22Rv1 (cell line): ENCODE data around the gene INTS6.

Experiments
- H3K27ac ChIP-seq: fragments of 450-650 bp; 2 replicates; pipeline ENCODE4 v1.5.1; 2017
- CTCF ChIP-seq: fragments of 450-650 bp; IDR thresholded peaks from 2 replicates; pipeline ENCODE4 v1.5.1; 2017; ENCODE audit warnings: mild to moderate bottlenecking
- ZFX ChIP-seq: fragments of 450-650 bp; IDR thresholded peaks from 2 replicates; pipeline ENCODE4 v1.6.1; 2017; ENCODE audit warnings: antibody characterized with exemption, borderline replicate concordance

INTS6 gene

DNA sequence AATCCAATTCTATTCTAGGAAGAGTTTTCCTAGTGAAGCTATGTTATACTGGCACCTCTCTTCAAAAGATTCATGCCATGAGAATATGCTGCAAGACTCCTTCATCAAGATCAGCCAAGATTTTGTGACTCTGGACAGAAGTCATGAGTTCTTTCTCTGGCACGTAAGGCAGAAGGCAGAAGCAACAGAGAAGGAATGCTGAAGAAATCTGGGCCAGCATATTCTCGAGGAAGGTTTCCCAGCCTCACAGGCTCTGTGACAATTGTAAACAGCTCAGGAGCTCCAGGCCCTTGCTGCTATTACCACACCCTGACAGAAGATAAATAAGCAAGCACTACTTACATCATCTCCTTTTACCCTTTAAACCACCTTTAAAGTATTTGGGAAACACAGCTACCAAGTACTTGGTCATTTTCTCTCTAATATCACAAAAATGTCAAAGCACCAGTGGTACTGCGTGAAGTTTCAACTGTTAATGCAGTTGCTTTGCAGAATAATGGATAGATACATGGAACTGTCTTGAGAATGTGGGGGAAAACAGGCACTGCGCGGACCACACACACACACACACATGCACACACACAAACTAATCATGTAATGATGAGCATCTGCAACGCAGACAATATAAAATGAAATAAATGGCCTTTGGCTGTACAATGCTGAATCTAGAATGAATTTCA, 55.4 kb downstream of the INTS6 start:
- TF ChIP-seq ZFX (no peak), CTCF (no peak)
- peak overlapping the region; percentile 35 for H3K27ac ChIP-seq

DNA sequence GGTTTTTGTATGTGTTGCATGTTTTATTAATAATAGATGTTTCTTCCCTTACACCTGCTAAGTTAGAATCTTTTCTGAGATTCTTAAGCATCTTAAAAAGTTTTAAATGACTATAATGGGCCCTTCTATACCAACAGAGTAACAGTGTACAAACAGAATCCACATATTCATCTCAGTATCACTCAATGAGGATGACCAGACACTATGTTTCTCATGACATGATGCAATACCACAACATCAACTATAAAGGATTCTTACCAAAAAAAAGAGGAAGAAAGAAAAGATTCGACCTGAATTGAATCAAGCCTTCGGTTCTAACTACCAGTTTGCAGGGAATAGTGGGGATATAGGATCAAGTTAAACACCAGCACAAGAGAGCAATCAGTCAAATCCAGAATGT, 56.5 kb downstream of the INTS6 start:
- peak overlapping the region; percentile 35; the same call in 1 of the 2 replicates for H3K27ac ChIP-seq
- TF ChIP-seq ZFX (no peak), CTCF (no peak)

GRCh38 chr13:51394724-51395123, 58.1 kb downstream of the INTS6 start:
- TF ChIP-seq ZFX = no peak
- TF ChIP-seq CTCF = no peak
- no peak overlapping the region for H3K27ac ChIP-seq

- no peak for TF ChIP-seq CTCF
- TF ChIP-seq ZFX = no peak
- no peak overlapping the region for H3K27ac ChIP-seq
Measured at GRCh38 chr13:51385114-51385513, 67.7 kb downstream of the INTS6 start.

DNA sequence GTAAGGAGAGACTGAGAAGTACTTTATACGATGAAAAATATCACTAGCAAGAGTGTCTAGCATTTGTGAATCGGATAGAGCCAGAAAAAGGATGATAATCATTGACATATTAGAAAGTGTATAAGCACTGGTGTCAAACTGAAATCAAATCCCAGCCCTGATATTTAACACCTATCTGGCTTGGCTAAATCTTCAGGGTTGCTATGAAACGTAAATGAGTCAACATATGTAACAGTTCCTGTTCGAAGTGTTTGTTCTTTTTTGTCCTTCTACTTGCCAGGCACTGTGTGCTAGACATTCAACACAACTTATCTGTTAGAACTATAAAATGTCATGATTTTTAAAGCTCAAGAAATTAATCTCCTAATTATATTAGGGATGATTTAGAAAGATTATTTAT, 72.6 kb downstream of the INTS6 start:
- H3K27ac ChIP-seq = no peak overlapping the region; the same call in 1 of the 2 replicates
- TF ChIP-seq CTCF (no peak), ZFX (no peak)

DNA sequence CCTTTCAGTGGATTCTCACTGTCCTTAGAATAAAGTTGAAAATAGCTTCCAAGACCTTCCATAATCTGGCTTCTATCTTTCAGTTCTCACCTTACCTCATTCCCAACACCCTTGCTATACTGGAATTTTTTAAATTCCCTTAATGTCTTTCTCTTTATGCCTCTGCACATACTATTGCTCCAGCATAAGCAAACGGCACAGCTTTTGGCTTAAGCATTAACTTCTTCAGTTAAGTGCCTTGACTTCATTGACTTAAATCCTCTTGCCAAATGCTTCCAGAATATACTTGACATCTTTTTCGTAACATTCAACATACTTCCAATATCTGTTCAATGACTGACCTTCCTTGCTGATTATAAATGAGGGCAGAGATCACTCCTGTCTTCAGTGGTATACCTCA, 79.4 kb downstream of the INTS6 start:
- H3K27ac ChIP-seq = no peak overlapping the region
- TF ChIP-seq CTCF (no peak), ZFX (no peak)

DNA sequence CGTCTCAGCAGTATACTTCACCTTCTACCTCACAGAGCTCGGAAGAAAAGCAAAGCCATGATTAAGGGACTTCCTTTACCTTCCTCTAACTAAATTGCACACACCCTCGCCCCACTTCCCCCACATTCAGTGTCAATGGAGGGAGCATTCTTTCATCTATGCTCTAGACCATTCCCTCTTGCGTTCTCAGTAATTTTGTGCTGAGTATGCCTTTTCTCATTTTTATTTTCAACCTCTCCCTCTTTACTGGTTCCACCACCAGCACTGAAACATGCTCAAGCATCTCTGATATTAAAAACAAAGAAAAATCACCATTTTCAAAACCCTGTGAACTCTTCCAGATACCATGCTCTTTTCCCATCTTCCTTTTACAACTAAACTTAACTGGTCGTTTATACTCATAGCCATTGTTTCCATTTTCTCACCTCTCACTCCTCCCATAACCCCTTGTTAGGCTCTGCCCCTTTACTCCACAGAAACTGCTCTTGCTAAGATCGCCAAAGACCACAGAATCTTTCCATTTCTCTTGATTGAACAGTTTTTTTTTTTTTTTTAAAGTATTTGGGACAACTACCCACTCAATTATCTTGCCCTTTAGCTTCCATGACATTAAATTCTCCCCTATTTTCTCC, 81.0 kb downstream of the INTS6 start:
- TF ChIP-seq ZFX = no peak
- no peak for TF ChIP-seq CTCF
- H3K27ac ChIP-seq = no peak overlapping the region
